Coronary artery (tissue), 2 donors: ENCODE data around the gene ZDHHC11.
"Not testable (repeated sequence)": the region's sequence is repeated elsewhere in the genome, so short reads cannot be mapped to it uniquely, and the experiment has no call there.

Source experiments
- DNase-seq: peaks from one replicate; pipeline ENCODE4 v3.0.0-alpha.2; 2017; ENCODE audit warnings: low spot score
- H3K27ac ChIP-seq, 2 donors: fragments of 200-600 bp; sonication (generic); one replicate each; pipeline ENCODE4 v1.5.1; 2016 to 2019
- H3K4me3 ChIP-seq: fragments of 200-600 bp; sonication (generic); 2 replicates; pipeline ENCODE4 v1.5.1; 2016; ENCODE audit warnings: mild to moderate bottlenecking, moderate library complexity
- TF ChIP-seq, protein P1 (sequence below): fragments of 200-600 bp; sonication (generic); IDR thresholded peaks from one replicate; pipeline ENCODE4 v1.5.1; 2019; ENCODE audit warnings: antibody characterized with exemption

ZDHHC11 gene

DNA sequence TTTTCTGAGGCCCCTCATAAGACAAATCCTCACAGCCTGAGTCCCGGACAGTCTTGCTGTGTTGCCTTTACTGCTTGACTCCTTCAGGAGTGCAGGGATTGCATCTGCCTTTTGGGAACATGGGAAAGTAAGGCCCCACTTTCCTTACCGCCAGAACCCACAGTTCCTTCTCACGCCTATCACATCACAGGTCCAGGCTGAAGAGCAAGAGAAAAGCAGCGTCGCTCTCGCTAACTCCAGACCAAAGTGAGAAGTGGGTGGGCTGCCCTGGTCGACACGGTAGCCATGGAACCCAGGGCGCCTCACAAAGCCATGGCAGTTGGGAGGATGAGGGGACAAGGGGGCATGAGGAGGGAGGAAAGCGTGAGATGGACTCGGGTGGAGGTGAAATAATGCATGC is 7.9 kb upstream of the ZDHHC11 start:
- Histone ChIP-seq H3K27ac (no peak overlapping the region), H3K4me3 (no peak overlapping the region)
- TF ChIP-seq, protein P1, sequence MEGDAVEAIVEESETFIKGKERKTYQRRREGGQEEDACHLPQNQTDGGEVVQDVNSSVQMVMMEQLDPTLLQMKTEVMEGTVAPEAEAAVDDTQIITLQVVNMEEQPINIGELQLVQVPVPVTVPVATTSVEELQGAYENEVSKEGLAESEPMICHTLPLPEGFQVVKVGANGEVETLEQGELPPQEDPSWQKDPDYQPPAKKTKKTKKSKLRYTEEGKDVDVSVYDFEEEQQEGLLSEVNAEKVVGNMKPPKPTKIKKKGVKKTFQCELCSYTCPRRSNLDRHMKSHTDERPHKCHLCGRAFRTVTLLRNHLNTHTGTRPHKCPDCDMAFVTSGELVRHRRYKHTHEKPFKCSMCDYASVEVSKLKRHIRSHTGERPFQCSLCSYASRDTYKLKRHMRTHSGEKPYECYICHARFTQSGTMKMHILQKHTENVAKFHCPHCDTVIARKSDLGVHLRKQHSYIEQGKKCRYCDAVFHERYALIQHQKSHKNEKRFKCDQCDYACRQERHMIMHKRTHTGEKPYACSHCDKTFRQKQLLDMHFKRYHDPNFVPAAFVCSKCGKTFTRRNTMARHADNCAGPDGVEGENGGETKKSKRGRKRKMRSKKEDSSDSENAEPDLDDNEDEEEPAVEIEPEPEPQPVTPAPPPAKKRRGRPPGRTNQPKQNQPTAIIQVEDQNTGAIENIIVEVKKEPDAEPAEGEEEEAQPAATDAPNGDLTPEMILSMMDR: no peak
- no peak for DNase-seq

DNA sequence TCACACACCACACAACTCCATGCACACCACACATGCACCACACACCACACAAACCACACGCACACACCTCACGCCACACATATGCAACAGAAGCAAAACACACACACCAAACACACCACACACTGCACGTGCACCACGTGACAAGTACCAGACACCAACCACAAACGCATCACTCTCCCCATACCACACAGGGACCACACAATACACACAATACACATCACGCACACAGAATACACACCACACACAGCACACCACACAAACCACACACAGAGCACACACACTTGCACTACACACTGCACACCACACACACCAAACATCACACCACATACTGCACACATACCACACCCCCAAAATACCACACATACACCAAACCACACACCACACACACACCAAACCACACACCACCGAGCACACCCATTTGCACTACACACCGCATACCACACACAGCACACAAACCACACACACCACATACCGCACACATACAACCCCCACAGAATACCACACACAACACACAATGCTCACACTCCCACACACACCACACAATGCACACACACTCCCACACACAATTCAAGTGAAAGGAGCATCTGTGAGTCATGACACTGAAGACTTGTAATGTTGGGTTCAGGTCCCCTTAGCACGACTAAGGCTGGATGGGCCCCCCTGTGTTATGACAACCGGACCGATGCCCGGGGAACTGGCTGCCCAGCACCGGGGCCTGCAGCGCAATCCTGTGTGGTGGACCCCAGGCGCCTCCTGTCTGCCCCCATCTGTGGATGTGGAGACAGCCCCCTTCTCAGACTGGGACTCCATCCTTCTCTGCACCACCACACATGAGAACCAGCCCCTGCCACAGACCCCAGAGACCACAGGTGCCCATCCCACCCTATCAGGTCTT is 6.0 kb upstream of the ZDHHC11 start:
- DNase-seq: no peak
- no peak overlapping the region for H3K27ac ChIP-seq
- TF ChIP-seq, protein P1: no peak
- no peak overlapping the region for H3K4me3 ChIP-seq

DNA sequence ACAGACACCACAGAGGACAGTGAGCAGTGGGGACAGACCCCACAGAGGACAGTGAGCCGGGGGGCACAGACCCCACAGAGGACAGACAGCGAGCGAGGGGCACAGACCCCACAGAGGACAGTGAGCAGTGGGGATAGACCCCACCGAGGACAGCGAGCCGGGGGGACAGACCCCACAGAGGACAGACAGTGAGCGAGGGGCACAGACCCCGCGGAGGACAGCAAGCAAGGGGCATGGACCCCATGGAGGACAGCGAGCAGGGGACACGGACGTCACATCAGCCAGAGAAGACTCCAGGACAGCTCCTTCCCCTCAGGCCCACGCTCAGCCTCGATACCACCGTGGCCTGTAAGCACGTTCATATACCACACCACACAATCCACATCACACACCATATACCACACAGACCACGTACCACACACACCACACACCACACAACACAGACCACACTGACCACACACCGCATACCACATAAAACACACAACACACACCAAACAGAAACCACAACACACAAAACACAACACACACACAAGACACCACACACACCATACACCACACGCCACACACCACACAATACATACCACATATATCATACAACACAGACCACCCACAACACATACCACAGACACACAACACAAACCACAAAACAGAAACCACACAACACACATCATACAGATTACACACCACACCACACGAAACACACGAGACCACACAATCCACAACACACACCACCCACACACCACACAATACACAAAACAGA is 5.2 kb upstream of the ZDHHC11 start:
- Histone ChIP-seq H3K27ac (no peak overlapping the region), H3K4me3 (no peak overlapping the region)
- DNase-seq: no peak
- TF ChIP-seq, protein P1: no peak

DNA sequence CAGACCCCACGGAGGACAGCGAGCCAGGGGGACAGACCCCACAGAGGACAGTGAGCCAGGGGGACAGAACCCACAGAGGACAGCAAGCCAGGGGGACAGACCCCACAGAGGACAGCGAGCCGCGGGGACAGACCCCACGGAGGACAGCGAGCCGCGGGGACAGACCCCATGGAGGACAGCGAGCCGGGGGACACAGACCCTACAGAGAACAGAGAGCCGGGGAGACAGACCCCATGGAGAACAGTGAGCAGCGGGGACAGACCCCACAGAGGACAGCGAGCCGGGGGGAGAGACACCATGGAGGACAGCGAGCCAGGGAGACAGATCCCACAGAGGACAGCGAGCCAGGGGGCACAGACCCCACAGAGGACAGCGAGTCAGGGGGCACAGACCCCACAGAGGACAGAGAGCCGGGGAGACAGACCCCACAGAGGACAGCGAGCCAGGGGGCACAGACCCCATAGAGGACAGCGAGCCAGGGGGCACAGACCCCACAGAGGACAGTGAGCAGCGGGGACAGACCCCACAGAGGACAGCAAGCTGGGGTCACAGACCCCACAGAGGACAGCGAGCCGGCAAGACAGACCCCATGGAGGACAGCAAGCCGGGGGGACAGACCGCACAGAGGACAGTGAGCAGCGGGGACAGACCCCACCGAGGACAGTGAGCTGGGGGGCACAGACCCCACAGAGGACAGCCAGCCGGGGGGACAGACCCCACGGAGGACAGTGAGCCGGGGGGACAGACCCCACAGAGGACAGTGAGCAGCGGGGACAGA is 4.4 kb upstream of the ZDHHC11 start:
- no peak overlapping the region for H3K27ac ChIP-seq
- TF ChIP-seq, protein P1: no peak
- DNase-seq: no peak
- H3K4me3 ChIP-seq: no peak overlapping the region

GRCh38 chr5:854217-854616 is 3.4 kb upstream of the ZDHHC11 start:
- DNase-seq: no peak
- no peak overlapping the region for H3K4me3 ChIP-seq
- H3K27ac ChIP-seq: no peak overlapping the region
- TF ChIP-seq, protein P1: no peak

DNA sequence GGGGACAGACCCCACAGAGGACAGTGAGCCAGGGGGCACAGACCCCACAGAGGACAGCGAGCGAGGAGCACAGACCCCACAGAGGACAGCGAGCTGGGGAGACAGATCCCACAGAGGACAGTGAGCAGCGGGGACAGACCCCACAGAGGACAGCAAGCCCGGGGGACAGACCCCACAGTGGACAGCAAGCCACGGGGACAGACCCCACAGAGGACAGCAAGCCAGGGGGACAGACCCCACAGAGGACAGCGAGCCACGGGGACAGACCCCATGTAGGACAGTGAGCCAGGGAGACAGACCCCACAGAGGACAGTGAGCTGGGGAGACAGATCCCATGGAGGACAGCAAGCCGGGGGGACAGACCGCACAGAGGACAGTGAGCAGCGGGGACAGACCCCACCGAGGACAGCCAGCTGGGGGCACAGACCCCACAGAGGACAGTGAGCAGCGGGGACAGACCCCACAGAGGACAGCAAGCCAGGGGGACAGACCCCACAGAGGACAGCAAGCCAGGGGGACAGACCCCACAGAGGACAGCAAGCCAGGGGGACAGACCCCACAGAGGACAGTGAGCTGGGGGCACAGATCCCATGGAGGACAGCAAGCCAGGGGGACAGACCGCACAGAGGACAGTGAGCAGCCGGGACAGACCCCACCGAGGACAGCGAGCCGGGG is 2.8 kb upstream of the ZDHHC11 start:
- not testable (repeated sequence) for H3K4me3 ChIP-seq, H3K27ac ChIP-seq, DNase-seq
